Glutamatergic neuron (in vitro differentiated cells): ENCODE measurements around the gene EFCAB7. TPM values are rescaled to one million over a fixed set of nuclear protein-coding genes. Genes with fewer than 3 reads are reported as not detected.
"Not testable (repeated sequence)": the region's sequence is repeated elsewhere in the genome, so short reads cannot be mapped to it uniquely, and the experiment has no call there.

Source experiments
- DNase-seq: peaks from one replicate; pipeline ENCODE4 v3.0.0; 2022
- H3K27ac Mint-ChIP-seq: one replicate; pipeline ENCODE4 v1.8.0; 2020; ENCODE audit warnings: mild to moderate bottlenecking, mixed read lengths, inconsistent platforms; ENCODE audit not compliant: unreplicated experiment
- H3K27me3 Mint-ChIP-seq: one replicate; pipeline ENCODE4 v1.8.0; 2020; ENCODE audit warnings: mild to moderate bottlenecking, moderate library complexity, mixed read lengths, inconsistent platforms; ENCODE audit not compliant: unreplicated experiment
- H3K36me3 Mint-ChIP-seq: one replicate; pipeline ENCODE4 v1.8.0; 2020; ENCODE audit warnings: mild to moderate bottlenecking, mixed read lengths, inconsistent platforms; ENCODE audit not compliant: unreplicated experiment
- H3K4me1 Mint-ChIP-seq: one replicate; pipeline ENCODE4 v1.8.0; 2020; ENCODE audit warnings: mild to moderate bottlenecking, low read depth, mixed read lengths, inconsistent platforms; ENCODE audit not compliant: unreplicated experiment
- H3K4me3 Mint-ChIP-seq: one replicate; pipeline ENCODE4 v1.8.0; 2020; ENCODE audit warnings: mild to moderate bottlenecking, mixed read lengths, inconsistent platforms; ENCODE audit not compliant: unreplicated experiment
- H3K9me3 Mint-ChIP-seq: one replicate; pipeline ENCODE4 v1.8.0; 2020; ENCODE audit warnings: mild to moderate bottlenecking, moderate library complexity, mixed read lengths, inconsistent platforms; ENCODE audit not compliant: unreplicated experiment
- CTCF ChIP-seq: fragments of 200-600 bp; sonication (generic); IDR thresholded peaks from one replicate; pipeline ENCODE4 v1.5.0; 2021; ENCODE audit not compliant: partially characterized antibody, unreplicated experiment
- total RNA-seq: library from RNA; stranded (reverse); fragmentation: NEBNext Ultra II Directional; extraction: Animal tissue kit (Norgen Biotek cat#: 25700); gene quantifications from one replicate; pipeline ENCODE4 v1.2.1, GENCODE V29; 2021; ENCODE audit not compliant: unreplicated experiment

The EFCAB7 gene
- total RNA-seq, 1 donor from 2014 or later: 6.6 TPM

GRCh38 chr1:63575340-63575826, 52.1 kb downstream of the EFCAB7 start:
- H3K36me3 Mint-ChIP-seq: no peaks in the 10 kb centered on the region
- DNase-seq: no peak
- no peak overlapping the region for H3K4me3 Mint-ChIP-seq
- no peaks in the 10 kb centered on the region for H3K4me1 Mint-ChIP-seq
- no peak overlapping the region for H3K27ac Mint-ChIP-seq
- no peaks in the 10 kb centered on the region for H3K27me3 Mint-ChIP-seq
- peak; percentile 99 for TF ChIP-seq CTCF
- no peaks in the 10 kb centered on the region for H3K9me3 Mint-ChIP-seq

GRCh38 chr1:63586326-63586725, 63.0 kb downstream of the EFCAB7 start:
- not testable (repeated sequence) for H3K27me3 Mint-ChIP-seq, H3K27ac Mint-ChIP-seq, H3K4me1 Mint-ChIP-seq, H3K9me3 Mint-ChIP-seq, H3K4me3 Mint-ChIP-seq, DNase-seq, H3K36me3 Mint-ChIP-seq

GRCh38 chr1:63590166-63590560, 66.8 kb downstream of the EFCAB7 start:
- Mint-ChIP-seq H3K27ac (no peak overlapping the region), H3K36me3 (no peaks in the 10 kb centered on the region), H3K9me3 (no peaks in the 10 kb centered on the region), H3K4me3 (no peak overlapping the region), H3K4me1 (no peaks in the 10 kb centered on the region), H3K27me3 (peaks cover 5% of the 10 kb centered on the region)
- TF ChIP-seq CTCF: no peak
- DNase-seq: no peak

- H3K27me3 Mint-ChIP-seq: peaks cover 5% of the 10 kb centered on the region
- H3K27ac Mint-ChIP-seq: no peak overlapping the region
- no peaks in the 10 kb centered on the region for H3K4me1 Mint-ChIP-seq
- no peaks in the 10 kb centered on the region for H3K9me3 Mint-ChIP-seq
- peak overlapping the region; percentile 82 for H3K4me3 Mint-ChIP-seq
- DNase-seq: no peak
- no peak for TF ChIP-seq CTCF
- no peaks in the 10 kb centered on the region for H3K36me3 Mint-ChIP-seq
Measured at GRCh38 chr1:63592536-63593302, 69.4 kb downstream of the EFCAB7 start.

- TF ChIP-seq CTCF: no peak
- Mint-ChIP-seq H3K4me1 (no peaks in the 10 kb centered on the region), H3K36me3 (no peaks in the 10 kb centered on the region), H3K27ac (no peak within 1 kb of the TSS), H3K27me3 (peaks cover 5% of the 10 kb centered on the region), H3K4me3 (peak within 1 kb of the TSS; percentile 85), H3K9me3 (no peaks in the 10 kb centered on the region)
- DNase-seq: peak; percentile 79
Measured at GRCh38 chr1:63593303-63593885, 70.1 kb downstream of the EFCAB7 start, which contains the start of gene PGM1. PGM1 (plus strand) TSS chr1:63593411; CDS start chr1:63593489, 78 bp downstream.
